ENCODE data around the gene FAM227B.

The FAM227B gene

DNA sequence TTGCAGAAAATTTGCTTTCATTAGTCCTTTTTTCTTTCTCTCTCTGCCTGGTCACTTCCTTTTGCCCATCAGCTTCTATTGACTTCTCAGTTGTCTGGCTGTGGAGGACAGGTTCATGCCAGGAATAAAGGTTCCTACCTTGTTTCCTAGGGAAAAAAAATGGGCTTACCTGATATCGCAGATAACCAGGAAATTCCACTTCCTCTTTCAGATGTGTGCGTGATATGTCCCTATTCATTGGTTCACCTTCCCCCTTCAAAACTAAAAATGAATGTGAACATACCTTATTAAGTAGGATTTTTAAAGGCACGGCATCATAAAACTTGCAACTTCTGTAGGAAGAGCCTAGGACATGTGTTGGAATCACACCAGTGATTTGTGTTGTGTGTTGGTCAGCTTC lies 317.6 kb downstream of the FAM227B start:
- no peak for DNase-seq
- Histone ChIP-seq H2BK15ac (replicated peaks; ENCODE audit: low read depth) (no peak overlapping the region), H3K4me2 (ENCODE audit: low read length) (no peak overlapping the region), H4K8ac (ENCODE audit: low read depth, low read length) (no peak overlapping the region), H3K36me3 (ENCODE audit: control insufficient read depth, insufficient read depth, low read length) (no peaks in the 10 kb centered on the region), H3K23ac (ENCODE audit: low read length) (no peak overlapping the region), H3K18ac (ENCODE audit: low read length) (no peak overlapping the region), H3K79me2 (ENCODE audit: control insufficient read depth, insufficient read depth, low read length) (no peaks in the 10 kb centered on the region), H4K5ac (ENCODE audit: low read length) (no peak overlapping the region), H3K4ac (ENCODE audit: low read depth, low read length) (no peak overlapping the region), H2BK120ac (ENCODE audit: low read depth, low read length) (no peak overlapping the region), H2AK5ac (ENCODE audit: low read length) (no peak overlapping the region), H3K79me1 (ENCODE audit: low read length) (no peaks in the 10 kb centered on the region), H3K9ac (ENCODE audit: low read length) (no peak overlapping the region), H3K27ac (ENCODE audit: low read depth, low read length) (no peak overlapping the region), H3K27me3 (ENCODE audit: insufficient read depth, low read length, poor library complexity) (no peaks in the 10 kb centered on the region), H3K56ac (ENCODE audit: low read length) (no peak overlapping the region), H3K4me1 (ENCODE audit: control insufficient read depth, low read depth, low read length) (no peaks in the 10 kb centered on the region), H2BK5ac (ENCODE audit: low read length) (no peak overlapping the region), H3K4me3 (ENCODE audit: low read length) (no peak overlapping the region)
- no CpG with 5 or more reads among the region's 3 CpGs for WGBS (ENCODE audit: extremely low coverage, insufficient coverage, low lambda C conversion rate)

DNA sequence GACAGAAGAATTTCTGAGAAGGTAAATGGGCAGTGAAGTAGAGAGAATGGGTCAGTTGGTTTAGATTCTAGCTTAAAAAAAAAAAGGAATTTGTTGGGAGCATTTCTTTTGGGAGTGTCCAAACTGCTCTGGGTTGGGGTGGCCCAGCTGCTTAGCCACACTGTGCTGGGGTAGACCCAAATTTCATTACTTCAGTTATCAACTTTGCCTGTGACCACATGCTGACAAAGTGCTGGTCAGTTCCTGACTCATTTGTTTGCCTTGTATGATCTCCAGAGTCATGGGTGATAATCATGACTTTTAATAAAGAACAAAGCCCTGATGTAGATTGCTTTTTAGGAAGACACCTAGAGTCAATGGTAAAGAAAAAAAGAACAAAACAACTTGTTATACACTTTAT lies 319.1 kb downstream of the FAM227B start:
- no peaks in the 10 kb centered on the region for H3K4me1 ChIP-seq (ENCODE audit: control insufficient read depth, low read depth, low read length)
- H2BK15ac ChIP-seq (replicated peaks; ENCODE audit: low read depth), result no peak overlapping the region
- no peak overlapping the region for H3K4ac ChIP-seq (ENCODE audit: low read depth, low read length)
- no peaks in the 10 kb centered on the region for H3K79me1 ChIP-seq (ENCODE audit: low read length)
- H2BK5ac ChIP-seq (ENCODE audit: low read length), result no peak overlapping the region
- H3K27me3 ChIP-seq (ENCODE audit: insufficient read depth, low read length, poor library complexity), result no peaks in the 10 kb centered on the region
- no peaks in the 10 kb centered on the region for H3K36me3 ChIP-seq (ENCODE audit: control insufficient read depth, insufficient read depth, low read length)
- no peaks in the 10 kb centered on the region for H3K79me2 ChIP-seq (ENCODE audit: control insufficient read depth, insufficient read depth, low read length)
- no peak overlapping the region for H3K4me2 ChIP-seq (ENCODE audit: low read length)
- no peak overlapping the region for H3K27ac ChIP-seq (ENCODE audit: low read depth, low read length)
- H3K9ac ChIP-seq (ENCODE audit: low read length), result no peak overlapping the region
- no peak for DNase-seq
- H2AK5ac ChIP-seq (ENCODE audit: low read length), result no peak overlapping the region
- H3K18ac ChIP-seq (ENCODE audit: low read length), result peak overlapping the region; percentile 39
- no peak overlapping the region for H3K4me3 ChIP-seq (ENCODE audit: low read length)
- no peak overlapping the region for H4K5ac ChIP-seq (ENCODE audit: low read length)
- no peak overlapping the region for H3K23ac ChIP-seq (ENCODE audit: low read length)
- no peak overlapping the region for H3K56ac ChIP-seq (ENCODE audit: low read length)
- H2BK120ac ChIP-seq (ENCODE audit: low read depth, low read length), result no peak overlapping the region
- no peak overlapping the region for H4K8ac ChIP-seq (ENCODE audit: low read depth, low read length)

DNA sequence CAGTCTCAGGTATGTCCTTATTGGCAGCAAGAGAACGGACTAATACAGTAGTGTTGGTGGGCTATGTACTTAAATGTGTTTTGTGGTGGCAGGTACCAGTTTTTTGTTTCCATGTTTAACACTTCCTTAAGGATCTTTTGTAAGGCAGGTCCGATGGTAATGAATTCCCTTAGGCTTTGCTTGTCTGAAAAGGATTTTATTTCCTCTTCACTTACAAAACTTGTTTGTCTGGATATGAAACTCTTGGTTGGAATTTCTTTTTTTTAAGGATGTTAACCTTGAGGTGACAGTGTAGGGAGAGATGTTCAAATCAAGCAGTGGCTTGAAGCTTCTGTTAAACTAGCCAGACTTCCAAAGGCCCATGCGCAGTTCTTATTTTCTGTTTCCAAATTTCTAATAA lies 319.8 kb downstream of the FAM227B start:
- no peak overlapping the region for H4K8ac ChIP-seq (ENCODE audit: low read depth, low read length)
- H3K4me2 ChIP-seq (ENCODE audit: low read length), result no peak overlapping the region
- H3K4me3 ChIP-seq (ENCODE audit: low read length), result no peak overlapping the region
- H3K56ac ChIP-seq (ENCODE audit: low read length), result no peak overlapping the region
- H2AK5ac ChIP-seq (ENCODE audit: low read length), result no peak overlapping the region
- no peak overlapping the region for H2BK120ac ChIP-seq (ENCODE audit: low read depth, low read length)
- no peaks in the 10 kb centered on the region for H3K4me1 ChIP-seq (ENCODE audit: control insufficient read depth, low read depth, low read length)
- no peaks in the 10 kb centered on the region for H3K79me1 ChIP-seq (ENCODE audit: low read length)
- no peak for DNase-seq
- H4K5ac ChIP-seq (ENCODE audit: low read length), result no peak overlapping the region
- no peak overlapping the region for H3K27ac ChIP-seq (ENCODE audit: low read depth, low read length)
- no peaks in the 10 kb centered on the region for H3K36me3 ChIP-seq (ENCODE audit: control insufficient read depth, insufficient read depth, low read length)
- no peaks in the 10 kb centered on the region for H3K27me3 ChIP-seq (ENCODE audit: insufficient read depth, low read length, poor library complexity)
- no peak overlapping the region for H2BK5ac ChIP-seq (ENCODE audit: low read length)
- no peak overlapping the region for H3K9ac ChIP-seq (ENCODE audit: low read length)
- WGBS (ENCODE audit: extremely low coverage, insufficient coverage, low lambda C conversion rate), result no CpG with 5 or more reads among the region's 3 CpGs
- no peak overlapping the region for H2BK15ac ChIP-seq (replicated peaks; ENCODE audit: low read depth)
- H3K79me2 ChIP-seq (ENCODE audit: control insufficient read depth, insufficient read depth, low read length), result no peaks in the 10 kb centered on the region
- no peak overlapping the region for H3K23ac ChIP-seq (ENCODE audit: low read length)
- H3K18ac ChIP-seq (ENCODE audit: low read length), result no peak overlapping the region
- H3K4ac ChIP-seq (ENCODE audit: low read depth, low read length), result no peak overlapping the region

DNA sequence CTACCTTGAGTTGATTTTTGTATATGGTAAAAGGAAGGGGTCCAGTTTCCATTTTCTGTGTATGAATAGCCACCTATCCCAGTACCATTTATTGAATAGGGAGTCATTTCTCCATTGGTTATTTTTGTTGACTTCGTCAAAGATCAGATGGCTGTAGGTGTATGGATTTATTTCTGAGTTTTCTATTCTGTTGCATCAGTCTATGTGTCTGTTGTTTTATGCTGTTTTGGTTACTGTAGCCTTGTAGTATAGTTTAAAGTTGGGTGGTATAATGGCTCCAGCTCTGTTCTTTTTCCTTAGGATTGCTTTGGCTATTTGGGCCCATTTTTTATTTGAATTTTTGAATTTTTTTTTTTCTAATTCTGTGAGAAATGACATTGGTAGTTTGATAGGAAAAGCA lies 323.0 kb downstream of the FAM227B start:
- no CpG with 5 or more reads among the region's 1 CpG for WGBS (ENCODE audit: extremely low coverage, insufficient coverage, low lambda C conversion rate)
- Histone ChIP-seq H3K36me3 (ENCODE audit: control insufficient read depth, insufficient read depth, low read length) (no peaks in the 10 kb centered on the region), H3K27ac (ENCODE audit: low read depth, low read length) (no peak overlapping the region)

DNA sequence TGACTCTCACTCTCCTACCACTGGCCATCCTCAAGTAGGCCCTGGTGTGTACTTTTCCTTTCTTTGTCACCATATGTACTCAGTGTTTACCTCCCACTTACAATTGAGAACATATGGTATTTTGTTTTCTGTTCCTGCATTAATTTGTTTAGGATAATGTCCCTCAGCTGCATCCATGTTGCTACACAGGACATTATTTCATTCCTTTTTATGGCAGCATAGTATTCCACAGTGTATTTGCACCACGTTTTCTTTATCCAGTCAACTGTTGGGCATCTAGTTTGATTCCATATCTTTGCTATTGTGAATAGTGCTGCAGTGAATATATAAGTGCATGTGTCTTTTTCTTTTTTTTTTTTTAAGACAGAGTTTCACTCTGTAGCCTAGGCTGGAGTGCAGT lies 324.4 kb downstream of the FAM227B start:
- no peak overlapping the region for H3K9ac ChIP-seq (ENCODE audit: low read length)
- H2AK5ac ChIP-seq (ENCODE audit: low read length), result no peak overlapping the region
- H3K79me2 ChIP-seq (ENCODE audit: control insufficient read depth, insufficient read depth, low read length), result no peaks in the 10 kb centered on the region
- H2BK15ac ChIP-seq (replicated peaks; ENCODE audit: low read depth), result no peak overlapping the region
- no peak overlapping the region for H3K18ac ChIP-seq (ENCODE audit: low read length)
- no peak overlapping the region for H3K56ac ChIP-seq (ENCODE audit: low read length)
- no peaks in the 10 kb centered on the region for H3K4me1 ChIP-seq (ENCODE audit: control insufficient read depth, low read depth, low read length)
- H3K36me3 ChIP-seq (ENCODE audit: control insufficient read depth, insufficient read depth, low read length), result no peaks in the 10 kb centered on the region
- no peak overlapping the region for H3K27ac ChIP-seq (ENCODE audit: low read depth, low read length)
- no peak overlapping the region for H3K23ac ChIP-seq (ENCODE audit: low read length)
- H3K27me3 ChIP-seq (ENCODE audit: insufficient read depth, low read length, poor library complexity), result no peaks in the 10 kb centered on the region
- H3K4ac ChIP-seq (ENCODE audit: low read depth, low read length), result no peak overlapping the region
- no peak overlapping the region for H2BK120ac ChIP-seq (ENCODE audit: low read depth, low read length)
- DNase-seq, result no peak
- no peak overlapping the region for H4K5ac ChIP-seq (ENCODE audit: low read length)
- H3K4me2 ChIP-seq (ENCODE audit: low read length), result no peak overlapping the region
- no peaks in the 10 kb centered on the region for H3K79me1 ChIP-seq (ENCODE audit: low read length)
- H2BK5ac ChIP-seq (ENCODE audit: low read length), result no peak overlapping the region
- H4K8ac ChIP-seq (ENCODE audit: low read depth, low read length), result no peak overlapping the region
- no peak overlapping the region for H3K4me3 ChIP-seq (ENCODE audit: low read length)
- WGBS (ENCODE audit: extremely low coverage, insufficient coverage, low lambda C conversion rate), result no CpG with 5 or more reads among the region's 1 CpG

More for the DNA sequence above, 323.0 kb downstream of the FAM227B start:
- Histone ChIP-seq H2AK5ac (ENCODE audit: low read length) (no peak overlapping the region), H3K4me2 (ENCODE audit: low read length) (no peak overlapping the region), H3K4me1 (ENCODE audit: control insufficient read depth, low read depth, low read length) (no peaks in the 10 kb centered on the region), H3K79me2 (ENCODE audit: control insufficient read depth, insufficient read depth, low read length) (no peaks in the 10 kb centered on the region), H2BK5ac (ENCODE audit: low read length) (no peak overlapping the region), H3K18ac (ENCODE audit: low read length) (no peak overlapping the region), H2BK15ac (replicated peaks; ENCODE audit: low read depth) (no peak overlapping the region), H4K5ac (ENCODE audit: low read length) (no peak overlapping the region), H3K79me1 (ENCODE audit: low read length) (no peaks in the 10 kb centered on the region), H4K8ac (ENCODE audit: low read depth, low read length) (no peak overlapping the region), H3K27me3 (ENCODE audit: insufficient read depth, low read length, poor library complexity) (no peaks in the 10 kb centered on the region), H3K9ac (ENCODE audit: low read length) (no peak overlapping the region), H3K4me3 (ENCODE audit: low read length) (no peak overlapping the region), H3K56ac (ENCODE audit: low read length) (no peak overlapping the region), H2BK120ac (ENCODE audit: low read depth, low read length) (no peak overlapping the region), H3K4ac (ENCODE audit: low read depth, low read length) (no peak overlapping the region), H3K23ac (ENCODE audit: low read length) (no peak overlapping the region)
- DNase-seq, result no peak

DNA sequence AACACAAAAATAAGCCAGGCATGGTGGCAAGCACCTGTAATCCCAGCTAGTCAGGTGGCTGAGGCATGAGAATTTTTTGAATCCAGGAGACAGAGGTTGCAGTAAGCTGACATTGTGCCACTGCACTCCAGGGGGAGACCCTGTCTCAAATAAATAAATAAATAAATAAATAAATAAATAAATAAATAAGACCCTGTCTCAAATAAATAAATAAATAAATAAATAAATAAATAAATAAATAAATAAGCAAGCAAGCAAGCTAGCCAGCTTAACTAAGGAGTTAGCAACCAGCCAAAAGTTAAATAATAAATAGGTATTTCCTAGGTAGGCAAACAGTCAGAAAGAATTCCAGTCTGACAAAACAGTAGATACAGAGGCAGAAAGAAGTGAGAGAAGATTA lies 326.7 kb downstream of the FAM227B start:
- H3K56ac ChIP-seq (ENCODE audit: low read length), result no peak overlapping the region
- no peak overlapping the region for H3K4me3 ChIP-seq (ENCODE audit: low read length)
- no peak overlapping the region for H2BK5ac ChIP-seq (ENCODE audit: low read length)
- no peak overlapping the region for H2BK120ac ChIP-seq (ENCODE audit: low read depth, low read length)
- no peak overlapping the region for H3K4ac ChIP-seq (ENCODE audit: low read depth, low read length)
- H3K4me2 ChIP-seq (ENCODE audit: low read length), result no peak overlapping the region
- no peaks in the 10 kb centered on the region for H3K36me3 ChIP-seq (ENCODE audit: control insufficient read depth, insufficient read depth, low read length)
- no peaks in the 10 kb centered on the region for H3K4me1 ChIP-seq (ENCODE audit: control insufficient read depth, low read depth, low read length)
- H3K18ac ChIP-seq (ENCODE audit: low read length), result no peak overlapping the region
- H3K9ac ChIP-seq (ENCODE audit: low read length), result no peak overlapping the region
- H3K79me2 ChIP-seq (ENCODE audit: control insufficient read depth, insufficient read depth, low read length), result no peaks in the 10 kb centered on the region
- H3K27ac ChIP-seq (ENCODE audit: low read depth, low read length), result no peak overlapping the region
- no peaks in the 10 kb centered on the region for H3K79me1 ChIP-seq (ENCODE audit: low read length)
- H4K8ac ChIP-seq (ENCODE audit: low read depth, low read length), result no peak overlapping the region
- H2AK5ac ChIP-seq (ENCODE audit: low read length), result no peak overlapping the region
- no peak for DNase-seq
- no peak overlapping the region for H2BK15ac ChIP-seq (replicated peaks; ENCODE audit: low read depth)
- H3K27me3 ChIP-seq (ENCODE audit: insufficient read depth, low read length, poor library complexity), result no peaks in the 10 kb centered on the region
- no peak overlapping the region for H4K5ac ChIP-seq (ENCODE audit: low read length)
- H3K23ac ChIP-seq (ENCODE audit: low read length), result no peak overlapping the region
